ENCODE measurements around the gene MRPL18. TPM values are rescaled to one million over a fixed set of nuclear protein-coding genes. Genes with fewer than 3 reads are reported as not detected.

MRPL18 gene
- total and polyA plus RNA-seq, 2 of the 4 experiments (the other 2 are of a cell fraction): 53.4 to 56.8 TPM

DNA sequence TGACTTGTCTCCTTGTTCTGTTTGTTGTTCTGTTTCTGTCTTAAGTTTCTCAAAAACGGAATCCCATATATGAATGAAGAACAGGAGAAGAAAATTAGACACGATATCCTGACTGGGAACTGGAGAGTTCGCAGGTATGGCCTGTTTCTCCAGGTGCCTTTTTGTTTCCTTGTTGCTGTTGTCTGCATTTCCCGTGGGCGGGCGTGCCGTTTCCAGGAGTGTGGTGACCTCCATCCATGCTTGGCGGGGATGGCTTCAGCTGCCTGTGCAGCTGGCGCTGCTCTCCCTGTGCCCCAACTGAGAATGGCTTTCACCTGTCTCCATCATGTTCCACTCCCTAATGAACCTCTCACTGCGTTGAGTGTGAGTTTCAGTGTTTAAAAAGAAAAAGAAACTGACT lies 14.2 kb downstream of the MRPL18 start:
- no peak for DNase-seq
- no peak overlapping the region for H3K9ac ChIP-seq (ENCODE audit: low read depth, low read length)
- in situ Hi-C loops (cut with MboI; ENCODE audit: low sequenced_read_pairs): loop anchor here (25.0 kb wide), 1 partner anchor 617 kb away; no protein-coding TSS in a partner anchor
- intact Hi-C loops (cut with micrococcal nuclease): no loop called here
- H3K56ac ChIP-seq (ENCODE audit: extremely low read depth, insufficient read depth, low read length): no peak overlapping the region
- H2BK120ac ChIP-seq (ENCODE audit: low read depth, low read length): no peak overlapping the region
- dilution Hi-C loops (cut with HindIII; ENCODE audit: low sequenced_read_pairs, unreplicated experiment): no loop called here
- H3K36me3 ChIP-seq (ENCODE audit: control insufficient read depth, insufficient read depth, low read length): peaks cover 4% of the 10 kb centered on the region; the same call in 1 of the 2 replicates
- H3K18ac ChIP-seq (ENCODE audit: low read depth, low read length): no peak overlapping the region
- no peaks in the 10 kb centered on the region for H3K9me3 ChIP-seq (ENCODE audit: control insufficient read depth, insufficient read depth, low read length)
- no peak overlapping the region for H4K8ac ChIP-seq (ENCODE audit: low read depth in 2 of 2, low read length in 2 of 2)
- 75% methylated on average over 3 of the region's 10 CpGs; no CpG with 5 or more reads in 1 of the 2 experiments for WGBS, 2 experiments (ENCODE audit: extremely low coverage in 2 of 2, insufficient read length in 1 of 2)
- no peak overlapping the region for H3K4ac ChIP-seq (ENCODE audit: low read depth, low read length)
- TF ChIP-seq CEBPB (IDR thresholded peaks at IDR 0.05; ENCODE audit: low read depth, low read length) (no peak), MAFK (IDR thresholded peaks at IDR 0.05; ENCODE audit: low read depth, low read length) (no peak)
- TF ChIP-seq, protein P1, sequence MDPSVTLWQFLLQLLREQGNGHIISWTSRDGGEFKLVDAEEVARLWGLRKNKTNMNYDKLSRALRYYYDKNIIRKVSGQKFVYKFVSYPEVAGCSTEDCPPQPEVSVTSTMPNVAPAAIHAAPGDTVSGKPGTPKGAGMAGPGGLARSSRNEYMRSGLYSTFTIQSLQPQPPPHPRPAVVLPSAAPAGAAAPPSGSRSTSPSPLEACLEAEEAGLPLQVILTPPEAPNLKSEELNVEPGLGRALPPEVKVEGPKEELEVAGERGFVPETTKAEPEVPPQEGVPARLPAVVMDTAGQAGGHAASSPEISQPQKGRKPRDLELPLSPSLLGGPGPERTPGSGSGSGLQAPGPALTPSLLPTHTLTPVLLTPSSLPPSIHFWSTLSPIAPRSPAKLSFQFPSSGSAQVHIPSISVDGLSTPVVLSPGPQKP (IDR thresholded peaks at IDR 0.05; ENCODE audit: borderline replicate concordance, low read depth, low read length): no peak
- no peak overlapping the region for H3K4me3 ChIP-seq (ENCODE audit: insufficient read depth, low read depth, low read length)
- no peak overlapping the region for H3K4me2 ChIP-seq (ENCODE audit: low read depth, low read length)
- ATAC-seq (ENCODE audit: low read depth): no peak
- ChIA-PET CTCF (no interaction called here), POLR2A (ENCODE audit: unreplicated experiment) (no interaction called here)
- no peak overlapping the region for H2BK15ac ChIP-seq (ENCODE audit: low read depth, low read length)
- H2AK9ac ChIP-seq (replicated peaks; ENCODE audit: low read depth, low read length, poor library complexity): no peak overlapping the region
- no peaks in the 10 kb centered on the region; the same call in 1 of the 2 replicates for H3K4me1 ChIP-seq (ENCODE audit: control insufficient read depth, insufficient read depth, low read length)
- no peak overlapping the region for H3K27ac ChIP-seq (ENCODE audit: insufficient read depth, low read length)
- no peak overlapping the region for H4K91ac ChIP-seq (ENCODE audit: insufficient read depth, low read depth, low read length)
- BruUV-seq (replicated peaks): no TSS peak
- no peaks in the 10 kb centered on the region for H3K79me1 ChIP-seq (ENCODE audit: low read depth in 1 of 2, low read length in 2 of 2)
- H4K5ac ChIP-seq (ENCODE audit: low read depth, low read length): no peak overlapping the region
- H2AFZ ChIP-seq (replicated peaks; ENCODE audit: low read length, poor library complexity): no peak overlapping the region
- no peaks in the 10 kb centered on the region for H3K9me1 ChIP-seq (ENCODE audit: insufficient read depth, low read length)
- no peak overlapping the region for H2AK5ac ChIP-seq (ENCODE audit: low read depth, low read length)
- no peak overlapping the region for H3K23ac ChIP-seq (ENCODE audit: low read depth, low read length)
- H2BK20ac ChIP-seq (ENCODE audit: low read depth, low read length): no peak overlapping the region
- H2BK5ac ChIP-seq (ENCODE audit: low read depth, low read length, poor library complexity, severe bottlenecking): no peak overlapping the region
- no peaks in the 10 kb centered on the region for H3K27me3 ChIP-seq (ENCODE audit: control insufficient read depth, insufficient read depth, low read length)
- H3K14ac ChIP-seq (replicated peaks; ENCODE audit: low read depth, low read length): no peak overlapping the region
- H4K20me1 ChIP-seq (ENCODE audit: insufficient read depth, low read length): no peaks in the 10 kb centered on the region
